Neural progenitor cell (in vitro differentiated cells): ENCODE results near the gene EPHA10. TPM values are rescaled to one million over a fixed set of nuclear protein-coding genes. Genes with fewer than 3 reads are reported as not detected.
A peak's percentile ranks its signal among the peaks of the same experiment; 100 is the strongest.
"Not testable (repeated sequence)": the region's sequence is repeated elsewhere in the genome, so short reads cannot be mapped to it uniquely, and the experiment has no call there.

Source experiments
- DNase-seq: peaks from one replicate; pipeline ENCODE4 v3.0.0-alpha.2; 2016; ENCODE audit warnings: low spot score
- H2AFZ ChIP-seq: fragments of 200-600 bp; sonication (generic); replicated peaks from 2 replicates; pipeline ENCODE4 v1.6.1; 2016; ENCODE audit warnings: antibody characterized with exemption
- H3F3A ChIP-seq: fragments of 200-600 bp; sonication (generic); 2 replicates; pipeline ENCODE4 v1.6.1; 2016; ENCODE audit warnings: antibody characterized with exemption, low read depth
- H3K27ac ChIP-seq: fragments of 200-600 bp; sonication (generic); 2 replicates; pipeline ENCODE4 v1.5.1; 2016; ENCODE audit warnings: mild to moderate bottlenecking
- H3K27me3 ChIP-seq: fragments of 200-600 bp; sonication (generic); 2 replicates; pipeline ENCODE4 v1.6.1; 2016; ENCODE audit warnings: mild to moderate bottlenecking, moderate library complexity
- H3K36me3 ChIP-seq: fragments of 200-600 bp; sonication (generic); 2 replicates; pipeline ENCODE4 v1.5.1; 2016
- H3K4me1 ChIP-seq: fragments of 200-600 bp; sonication (generic); 2 replicates; pipeline ENCODE4 v1.6.1; 2016; ENCODE audit warnings: mixed run types
- H3K4me2 ChIP-seq: fragments of 200-600 bp; sonication (generic); 2 replicates; pipeline ENCODE4 v1.6.1; 2016
- H3K4me3 ChIP-seq: fragments of 200-600 bp; sonication (generic); 2 replicates; pipeline ENCODE4 v1.5.1; 2016
- H3K79me2 ChIP-seq: fragments of 200-600 bp; sonication (generic); 2 replicates; pipeline ENCODE4 v1.6.1; 2016; ENCODE audit warnings: low read depth
- H3K9ac ChIP-seq: fragments of 200-600 bp; sonication (generic); 2 replicates; pipeline ENCODE4 v1.6.1; 2016
- H3K9me3 ChIP-seq: fragments of 200-600 bp; sonication (generic); 2 replicates; pipeline ENCODE4 v1.5.1; 2016; ENCODE audit warnings: low read depth
- H4K20me1 ChIP-seq: fragments of 200-600 bp; sonication (generic); 2 replicates; pipeline ENCODE4 v1.6.1; 2016; ENCODE audit warnings: low read depth
- H3K27ac Mint-ChIP-seq: 3 replicates; pipeline ENCODE4 v1.8.0; 2021; ENCODE audit warnings: mixed read lengths
- H3K27me3 Mint-ChIP-seq: 2 replicates; pipeline ENCODE4 v1.8.0; 2022; ENCODE audit warnings: low read depth, mild to moderate bottlenecking, inconsistent platforms, moderate library complexity, mixed read lengths; ENCODE audit not compliant: insufficient read depth
- H3K36me3 Mint-ChIP-seq: 3 replicates; pipeline ENCODE4 v1.8.0; 2021; ENCODE audit warnings: mixed read lengths
- H3K4me1 Mint-ChIP-seq: 3 replicates; pipeline ENCODE4 v1.8.0; 2021; ENCODE audit warnings: mixed read lengths
- H3K4me3 Mint-ChIP-seq: 3 replicates; pipeline ENCODE4 v1.8.0; 2021; ENCODE audit warnings: mild to moderate bottlenecking, moderate library complexity, mixed read lengths
- H3K9me3 Mint-ChIP-seq: 3 replicates; pipeline ENCODE4 v1.8.0; 2020; ENCODE audit warnings: mixed read lengths
- EZH2 ChIP-seq: fragments of 200-600 bp; sonication (generic); IDR thresholded peaks from 2 replicates; pipeline ENCODE4 v1.6.1; 2017; ENCODE audit warnings: antibody characterized with exemption, mild to moderate bottlenecking, moderate library complexity
- EZH2phosphoT487 ChIP-seq: fragments of 200-600 bp; sonication (generic); IDR thresholded peaks from 2 replicates; pipeline ENCODE4 v1.6.1; 2017; ENCODE audit warnings: antibody characterized with exemption
- total RNA-seq: library from RNA; depleted of rRNA; stranded (reverse); fragments of >200 nt; gene quantifications from 2 replicates; pipeline ENCODE4 v1.2.3, GENCODE V29; 2015; ENCODE audit warnings: low replicate concordance
- TF ChIP-seq, protein P1 (sequence below): fragments of 200-600 bp; sonication (generic); IDR thresholded peaks from 2 replicates; pipeline ENCODE4 v1.5.1; 2017; ENCODE audit warnings: antibody characterized with exemption, mild to moderate bottlenecking

The EPHA10 gene
- total RNA-seq, 1 donor from 2014 or later = not detected

DNA sequence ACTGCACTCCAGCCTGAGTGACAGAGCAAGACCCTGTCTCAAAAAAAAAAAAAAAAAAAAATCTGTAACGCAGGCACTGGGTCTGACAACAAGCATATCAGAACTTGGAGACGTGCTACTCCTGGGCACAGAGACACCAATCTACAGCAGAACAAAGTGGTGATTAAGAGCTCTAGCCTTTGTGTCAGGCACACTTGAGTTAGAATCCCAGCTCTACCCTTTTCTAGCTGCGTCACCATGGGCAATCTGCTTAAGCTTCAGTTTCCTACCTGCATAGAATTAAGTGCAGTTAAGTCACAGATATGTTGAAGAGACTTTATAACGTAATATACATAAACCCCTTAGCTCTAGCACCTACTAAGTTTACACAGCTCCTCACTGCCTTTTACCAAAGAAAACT, 76.0 kb downstream of the EPHA10 start:
- Histone ChIP-seq H3K4me1 (peaks cover 20% of the 10 kb centered on the region), H3K4me3 (peak overlapping the region; percentile 95), H3K27me3 (no peaks in the 10 kb centered on the region), H3K36me3 (no peaks in the 10 kb centered on the region), H3K79me2 (peaks cover 39% of the 10 kb centered on the region), H3K4me2 (peak overlapping the region; percentile 84), H2AFZ (no peak overlapping the region), H4K20me1 (no peaks in the 10 kb centered on the region), H3F3A (no peaks in the 10 kb centered on the region), H3K9ac (peak overlapping the region; percentile 75), H3K9me3 (no peaks in the 10 kb centered on the region), H3K27ac (no peak overlapping the region)
- TF ChIP-seq EZH2 (no peak), EZH2phosphoT487 (no peak)
- TF ChIP-seq, protein P1, sequence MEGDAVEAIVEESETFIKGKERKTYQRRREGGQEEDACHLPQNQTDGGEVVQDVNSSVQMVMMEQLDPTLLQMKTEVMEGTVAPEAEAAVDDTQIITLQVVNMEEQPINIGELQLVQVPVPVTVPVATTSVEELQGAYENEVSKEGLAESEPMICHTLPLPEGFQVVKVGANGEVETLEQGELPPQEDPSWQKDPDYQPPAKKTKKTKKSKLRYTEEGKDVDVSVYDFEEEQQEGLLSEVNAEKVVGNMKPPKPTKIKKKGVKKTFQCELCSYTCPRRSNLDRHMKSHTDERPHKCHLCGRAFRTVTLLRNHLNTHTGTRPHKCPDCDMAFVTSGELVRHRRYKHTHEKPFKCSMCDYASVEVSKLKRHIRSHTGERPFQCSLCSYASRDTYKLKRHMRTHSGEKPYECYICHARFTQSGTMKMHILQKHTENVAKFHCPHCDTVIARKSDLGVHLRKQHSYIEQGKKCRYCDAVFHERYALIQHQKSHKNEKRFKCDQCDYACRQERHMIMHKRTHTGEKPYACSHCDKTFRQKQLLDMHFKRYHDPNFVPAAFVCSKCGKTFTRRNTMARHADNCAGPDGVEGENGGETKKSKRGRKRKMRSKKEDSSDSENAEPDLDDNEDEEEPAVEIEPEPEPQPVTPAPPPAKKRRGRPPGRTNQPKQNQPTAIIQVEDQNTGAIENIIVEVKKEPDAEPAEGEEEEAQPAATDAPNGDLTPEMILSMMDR = no peak
- peaks cover 29% of the 10 kb centered on the region for H3K4me1 Mint-ChIP-seq
- peak overlapping the region; percentile 98 for H3K4me3 Mint-ChIP-seq
- peaks cover 10% of the 10 kb centered on the region for H3K27me3 Mint-ChIP-seq
- peaks cover 9% of the 10 kb centered on the region for H3K36me3 Mint-ChIP-seq
- no peak for DNase-seq
- H3K9me3 Mint-ChIP-seq = no peaks in the 10 kb centered on the region
- H3K27ac Mint-ChIP-seq = no peak overlapping the region

DNA sequence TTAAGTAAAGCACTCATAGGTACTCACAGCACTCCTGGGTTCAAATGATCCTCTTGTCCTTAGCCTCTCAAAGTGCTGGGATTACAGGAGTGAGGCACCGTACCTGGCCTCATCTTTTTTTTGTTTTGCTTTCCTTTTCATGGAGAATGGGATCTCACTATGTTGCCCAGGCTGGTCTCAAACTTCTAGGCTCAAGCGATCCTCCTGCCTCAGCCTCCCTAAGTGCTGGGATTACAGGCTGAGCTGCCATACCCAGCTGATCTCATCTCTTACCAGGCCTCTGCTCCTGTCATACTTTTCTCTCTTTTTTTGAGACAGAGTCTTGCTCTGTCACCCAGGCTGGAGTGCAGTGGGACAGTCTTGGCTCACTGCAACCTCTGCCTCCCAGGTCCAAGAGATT, 77.2 kb downstream of the EPHA10 start:
- not testable (repeated sequence) for H3F3A ChIP-seq, H3K27me3 Mint-ChIP-seq, H3K27me3 ChIP-seq, H3K27ac Mint-ChIP-seq, H3K9me3 Mint-ChIP-seq, H4K20me1 ChIP-seq, H3K27ac ChIP-seq, H3K36me3 ChIP-seq, DNase-seq, H3K9ac ChIP-seq, H2AFZ ChIP-seq, H3K9me3 ChIP-seq, H3K4me2 ChIP-seq, H3K4me3 ChIP-seq, H3K4me3 Mint-ChIP-seq, H3K36me3 Mint-ChIP-seq
- peaks cover 16% of the 10 kb centered on the region for H3K4me1 ChIP-seq
- peaks cover 27% of the 10 kb centered on the region for H3K79me2 ChIP-seq
- peaks cover 29% of the 10 kb centered on the region for H3K4me1 Mint-ChIP-seq

DNA sequence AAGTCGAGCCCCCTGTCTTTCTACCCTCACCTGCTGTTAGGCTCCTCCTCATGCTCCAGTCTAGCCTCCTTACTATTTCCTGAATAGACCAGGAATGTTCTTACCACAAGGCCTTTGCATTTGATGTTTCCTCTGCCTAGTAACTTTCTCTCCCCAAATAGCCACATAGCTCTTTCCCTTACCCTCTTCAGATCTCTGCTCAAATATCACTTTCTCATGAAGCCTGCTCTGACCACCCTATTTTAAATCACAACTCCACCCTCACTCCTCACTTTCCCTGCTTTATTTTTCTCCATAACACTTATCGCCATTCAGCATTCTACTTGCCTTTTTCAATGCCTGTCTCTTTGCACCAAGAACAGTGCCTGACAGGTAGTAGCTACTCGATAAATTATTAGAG, 79.2 kb downstream of the EPHA10 start:
- Histone ChIP-seq H3K9me3 (no peaks in the 10 kb centered on the region), H3K4me1 (peaks cover 9% of the 10 kb centered on the region), H3K9ac (no peak overlapping the region), H3K4me2 (no peak overlapping the region), H2AFZ (no peak overlapping the region), H3K79me2 (peaks cover 24% of the 10 kb centered on the region), H4K20me1 (no peaks in the 10 kb centered on the region), H3K27ac (no peak overlapping the region), H3K36me3 (peaks cover 6% of the 10 kb centered on the region), H3K4me3 (no peak overlapping the region), H3K27me3 (no peaks in the 10 kb centered on the region), H3F3A (peaks cover 12% of the 10 kb centered on the region)
- Mint-ChIP-seq H3K36me3 (peaks cover 14% of the 10 kb centered on the region), H3K4me1 (peaks cover 26% of the 10 kb centered on the region), H3K27me3 (peaks cover 6% of the 10 kb centered on the region), H3K4me3 (no peak overlapping the region), H3K27ac (no peak overlapping the region), H3K9me3 (no peaks in the 10 kb centered on the region)
- DNase-seq = no peak
- no peak for TF ChIP-seq EZH2phosphoT487
- TF ChIP-seq EZH2 = no peak
- TF ChIP-seq, protein P1 = no peak

DNA sequence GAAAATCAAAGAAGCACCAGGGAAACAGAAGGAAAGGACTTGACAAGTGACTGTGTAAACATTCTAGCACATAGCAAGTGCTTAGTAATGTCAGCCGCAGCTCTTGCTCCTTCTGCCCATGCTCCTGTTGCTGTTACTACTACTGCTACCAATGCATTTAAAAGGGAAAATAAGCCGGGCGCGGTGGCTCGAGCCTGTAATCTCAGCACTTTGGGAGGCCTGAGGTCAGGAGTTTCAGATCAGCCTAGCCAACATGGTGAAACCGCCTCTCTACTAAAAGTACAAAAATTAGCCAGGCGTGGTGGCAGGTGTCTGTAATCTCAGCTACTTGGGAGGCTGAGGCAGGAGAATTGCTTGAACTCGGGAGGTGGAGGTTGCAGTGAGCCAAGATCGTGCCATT, 80.7 kb downstream of the EPHA10 start:
- H3K36me3 ChIP-seq, H3K4me3 Mint-ChIP-seq: not testable (repeated sequence)
- H3K4me1 Mint-ChIP-seq = peaks cover 13% of the 10 kb centered on the region

More for the DNA sequence above, 80.7 kb downstream of the EPHA10 start:
- not testable (repeated sequence) for H3K9ac ChIP-seq, H3K27me3 ChIP-seq, H3K4me3 ChIP-seq, H3K27me3 Mint-ChIP-seq, H4K20me1 ChIP-seq, H2AFZ ChIP-seq, H3K27ac ChIP-seq, H3K27ac Mint-ChIP-seq, DNase-seq, H3K9me3 Mint-ChIP-seq, H3K9me3 ChIP-seq, H3K4me2 ChIP-seq, H3K4me1 ChIP-seq
- H3K36me3 Mint-ChIP-seq = peaks cover 16% of the 10 kb centered on the region
- Histone ChIP-seq H3F3A (peaks cover 12% of the 10 kb centered on the region), H3K79me2 (peaks cover 13% of the 10 kb centered on the region)
